Measurements from ENCODE around the gene GPX4.

GPX4 gene

DNA sequence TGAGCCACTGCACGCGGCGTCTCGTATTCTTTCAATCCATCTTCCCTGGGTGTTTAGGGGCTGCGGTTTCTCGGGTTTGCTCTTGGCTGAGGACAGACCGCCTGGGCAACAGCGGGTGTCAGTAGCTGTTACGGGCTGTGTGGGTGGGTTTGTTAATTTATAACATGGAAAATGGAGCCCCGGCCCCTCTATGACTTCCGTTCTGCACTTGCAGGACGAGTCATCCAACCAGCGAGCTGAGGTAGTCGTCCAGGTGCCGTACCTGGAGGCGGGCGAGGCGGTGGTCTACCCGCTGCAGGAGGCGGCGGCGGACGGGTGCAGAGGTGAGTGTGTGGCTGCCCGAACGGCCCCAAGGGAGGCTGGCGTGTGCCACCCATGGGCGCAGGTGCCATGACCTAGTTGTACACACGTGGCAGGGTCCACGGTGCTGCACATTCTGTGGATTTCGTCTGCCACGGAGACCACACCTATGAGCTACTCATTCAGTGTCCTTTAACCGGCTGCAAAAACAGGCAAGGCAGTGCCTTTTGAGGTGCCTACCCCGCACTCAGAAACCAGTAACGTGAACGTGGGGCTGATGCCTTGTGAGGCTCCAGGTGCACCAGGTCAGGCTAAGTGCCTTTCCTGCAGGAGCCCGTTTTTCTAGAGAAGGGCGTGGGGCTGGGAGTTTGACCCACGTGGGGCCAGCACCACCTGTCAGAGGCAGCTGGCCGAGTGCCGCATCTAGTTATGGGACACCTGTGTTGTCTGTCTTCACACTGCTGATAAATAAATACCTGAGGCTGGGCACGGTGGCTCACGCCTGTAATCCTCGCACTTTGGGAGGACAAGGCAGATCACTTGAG, 19.5 kb upstream of the GPX4 start:
- DNase-seq, result no peak

DNA sequence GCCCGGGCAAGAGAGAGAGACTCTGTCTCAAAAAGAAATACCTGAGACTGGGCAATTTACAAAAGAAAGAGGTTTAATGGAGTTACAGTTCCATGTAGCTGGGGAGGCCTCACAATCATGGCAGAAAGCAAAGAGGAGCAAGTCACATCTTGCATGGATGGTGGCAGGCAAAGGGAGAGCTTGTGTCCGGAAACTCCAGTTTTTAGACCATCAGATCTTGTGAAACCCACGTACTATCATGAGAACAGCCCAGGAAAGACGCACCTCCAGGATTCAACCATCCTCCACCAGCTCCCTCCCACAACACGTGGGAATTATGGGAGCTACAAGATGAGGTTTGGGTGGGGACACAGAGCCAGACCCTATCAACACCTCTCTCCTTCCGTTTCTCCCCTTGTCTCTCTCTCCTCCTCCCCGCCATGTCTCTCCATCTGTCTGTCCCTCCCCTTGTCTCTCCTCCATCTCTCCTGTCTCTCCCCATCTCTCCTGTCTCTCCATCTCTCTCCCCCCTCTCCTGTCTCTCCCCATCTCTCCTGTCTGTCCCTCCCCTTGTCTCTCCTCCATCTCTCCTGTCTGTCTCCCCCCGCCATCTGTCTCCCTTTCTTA, 18.6 kb upstream of the GPX4 start:
- no peak for DNase-seq

DNA sequence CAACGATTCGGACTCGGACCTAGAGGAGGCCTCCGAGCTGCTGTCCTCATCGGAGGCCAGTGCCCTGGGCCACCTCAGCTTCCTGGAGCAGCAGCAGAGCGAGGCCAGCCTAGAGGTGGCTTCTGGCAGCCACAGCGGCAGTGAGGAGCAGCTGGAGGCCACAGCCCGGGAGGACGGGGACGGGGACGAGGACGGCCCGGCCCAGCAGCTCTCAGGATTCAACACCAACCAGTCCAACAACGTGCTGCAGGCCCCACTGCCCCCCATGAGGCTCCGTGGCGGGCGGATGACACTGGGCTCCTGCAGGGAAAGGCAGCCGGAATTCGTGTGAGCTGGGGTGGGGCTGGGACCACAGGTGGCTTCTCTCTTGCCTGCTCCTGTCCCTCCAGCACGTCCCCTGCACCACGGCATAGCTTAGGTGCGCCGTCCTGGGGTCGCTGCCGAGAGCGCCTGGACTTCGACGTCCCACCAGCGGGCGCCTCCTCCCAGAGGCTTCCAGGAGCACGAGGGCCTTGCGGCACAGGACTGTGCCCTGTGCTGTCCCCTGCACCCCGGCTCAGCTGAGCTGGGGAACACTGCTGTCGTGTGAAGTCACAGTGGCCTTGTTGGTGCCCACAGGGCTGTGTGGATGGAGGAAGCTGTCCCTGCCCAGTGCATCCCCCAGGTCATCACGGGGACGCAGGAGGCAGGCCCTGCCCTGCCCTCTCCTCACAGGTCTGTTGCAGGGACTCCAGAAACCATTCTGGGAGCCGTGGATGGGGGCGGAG, 17.9 kb upstream of the GPX4 start:
- DNase-seq, result no peak

- no peak for DNase-seq
These were observed 17.2 kb upstream of the GPX4 start for GRCh38 chr19:1086613-1087012.

- peak; percentile 34 for DNase-seq
These were observed 15.9 kb upstream of the GPX4 start for GRCh38 chr19:1087813-1088415.

GRCh38 chr19:1088416-1089010, 15.3 kb upstream of the GPX4 start:
- DNase-seq, result no peak

GRCh38 chr19:1089126-1089771, 14.5 kb upstream of the GPX4 start:
- DNase-seq, result no peak

DNA sequence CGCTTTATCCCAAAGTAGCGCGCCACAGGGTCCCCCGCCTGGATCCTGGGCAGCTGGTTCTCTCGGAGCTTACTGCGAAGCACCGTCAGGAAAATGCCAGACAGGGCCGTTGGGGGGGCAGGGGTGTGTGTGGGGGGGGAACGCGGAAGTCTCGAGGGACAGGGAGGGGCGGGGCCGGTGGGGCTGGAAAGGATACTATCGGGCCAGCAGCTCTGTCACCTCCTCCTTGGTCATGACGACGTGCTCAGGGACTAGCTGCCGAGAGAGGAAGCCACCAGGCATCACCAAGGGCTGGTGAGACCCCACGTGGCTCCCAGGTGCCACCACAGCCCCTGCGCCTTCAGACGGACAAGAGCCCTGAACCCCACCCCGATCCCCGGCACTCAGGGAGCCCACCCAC, 13.9 kb upstream of the GPX4 start:
- DNase-seq, result no peak

GRCh38 chr19:1090731-1091543, 12.9 kb upstream of the GPX4 start:
- no peak for DNase-seq

- DNase-seq, result no peak
These were observed 12.1 kb upstream of the GPX4 start for GRCh38 chr19:1091544-1092175.

DNA sequence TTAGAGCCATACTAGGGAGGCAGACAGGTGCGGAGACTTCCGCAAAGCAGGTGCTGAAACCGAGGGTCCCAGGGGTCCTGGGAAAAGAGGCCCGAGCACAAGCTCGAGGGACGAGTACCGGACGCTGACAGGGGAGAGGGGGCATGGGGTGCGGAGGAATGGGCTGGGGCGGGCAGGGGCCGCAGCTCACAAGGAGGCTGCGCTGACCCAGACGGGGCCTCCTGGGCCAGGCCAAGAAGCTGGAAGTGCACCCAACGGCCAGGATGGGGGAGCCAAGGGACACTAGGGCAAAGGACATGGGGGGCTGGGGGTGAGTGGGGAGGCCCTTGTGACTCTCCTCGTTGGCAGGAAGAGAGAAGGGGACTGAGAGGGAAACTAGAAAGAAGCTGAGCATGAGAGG, 10.5 kb upstream of the GPX4 start:
- no peak for DNase-seq

GRCh38 chr19:1093811-1094553, 9.8 kb upstream of the GPX4 start:
- DNase-seq, result no peak

DNA sequence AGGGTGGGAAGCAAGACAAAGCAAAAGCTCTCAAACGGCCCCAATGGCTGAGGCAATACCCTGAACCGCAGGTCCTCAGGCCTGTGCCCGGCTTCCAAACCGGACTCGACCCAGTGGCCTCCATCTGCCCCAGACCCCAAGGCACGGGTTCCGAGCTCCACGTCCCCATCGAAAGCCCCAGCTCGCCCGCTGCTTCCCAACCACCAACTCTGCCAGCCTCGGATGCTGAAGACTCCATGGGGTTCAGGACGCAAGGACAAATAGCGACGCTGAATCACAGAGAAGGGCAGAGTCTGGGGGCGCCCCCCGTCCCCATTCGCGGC, 9.2 kb upstream of the GPX4 start:
- no peak for DNase-seq

DNA sequence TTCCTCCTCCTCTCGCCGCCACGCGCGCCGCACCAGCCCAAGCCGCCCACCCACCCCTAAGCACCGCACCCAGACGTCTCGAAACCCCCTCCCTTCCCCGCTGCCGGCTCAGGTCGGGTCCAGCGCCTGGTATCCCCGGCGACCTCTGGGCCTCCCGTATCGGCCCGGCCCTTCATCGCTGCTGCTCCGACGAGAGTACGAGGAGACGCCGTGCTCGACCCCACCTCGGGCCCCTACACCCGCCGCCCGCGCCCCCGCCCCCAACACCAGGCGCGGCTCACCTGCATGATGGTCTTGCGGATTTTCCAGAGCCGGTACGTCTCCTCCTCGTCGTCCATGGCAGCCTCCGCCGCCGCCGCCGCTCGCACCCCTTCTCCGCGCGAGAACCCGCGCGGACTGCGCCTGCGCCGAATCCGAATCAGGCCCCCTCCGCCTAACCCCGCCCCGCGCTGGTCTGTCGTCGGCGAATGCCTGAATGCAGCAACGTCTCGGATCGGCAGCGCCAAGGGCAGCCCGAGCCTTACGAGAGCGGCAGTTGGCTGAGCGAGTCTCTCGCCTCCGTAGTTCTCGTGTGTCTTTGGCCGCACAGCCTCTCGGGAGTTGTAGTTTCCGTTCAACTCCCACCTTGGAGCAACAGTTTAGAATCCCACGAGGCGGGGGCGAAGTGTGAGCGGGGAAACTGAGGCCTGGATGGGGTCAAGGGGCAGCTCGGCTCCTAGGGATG, 8.7 kb upstream of the GPX4 start, which contains the start of gene POLR2E:
TSS of gene POLR2E (minus strand) at position 398 of the 724 bp plus-strand sequence. CDS start at position 338, 60 bp downstream.
- DNase-seq, result peak; percentile 97

- DNase-seq, result no peak
These were observed 6.0 kb upstream of the GPX4 start for GRCh38 chr19:1097810-1098176.

- DNase-seq, result no peak
These were observed 5.4 kb upstream of the GPX4 start for GRCh38 chr19:1098177-1099051.

DNA sequence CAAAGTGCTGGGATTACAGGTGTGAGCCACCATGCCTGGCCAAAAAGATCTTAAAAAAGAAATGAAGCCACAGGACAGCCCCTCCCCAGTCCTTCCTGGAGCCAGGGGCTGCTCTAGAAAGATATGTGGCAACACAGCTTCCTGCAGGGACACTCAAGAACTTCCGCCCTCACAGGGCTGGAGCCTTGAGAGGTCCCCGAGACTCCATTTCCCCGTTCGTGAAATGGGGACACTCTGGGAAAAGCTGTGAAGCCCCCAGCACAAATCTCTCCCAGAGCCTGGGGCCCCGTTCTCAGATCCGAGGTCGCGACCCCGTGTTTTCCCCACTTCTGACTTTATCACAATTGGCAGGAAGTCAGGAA, 2.5 kb upstream of the GPX4 start:
- DNase-seq, result no peak

DNA sequence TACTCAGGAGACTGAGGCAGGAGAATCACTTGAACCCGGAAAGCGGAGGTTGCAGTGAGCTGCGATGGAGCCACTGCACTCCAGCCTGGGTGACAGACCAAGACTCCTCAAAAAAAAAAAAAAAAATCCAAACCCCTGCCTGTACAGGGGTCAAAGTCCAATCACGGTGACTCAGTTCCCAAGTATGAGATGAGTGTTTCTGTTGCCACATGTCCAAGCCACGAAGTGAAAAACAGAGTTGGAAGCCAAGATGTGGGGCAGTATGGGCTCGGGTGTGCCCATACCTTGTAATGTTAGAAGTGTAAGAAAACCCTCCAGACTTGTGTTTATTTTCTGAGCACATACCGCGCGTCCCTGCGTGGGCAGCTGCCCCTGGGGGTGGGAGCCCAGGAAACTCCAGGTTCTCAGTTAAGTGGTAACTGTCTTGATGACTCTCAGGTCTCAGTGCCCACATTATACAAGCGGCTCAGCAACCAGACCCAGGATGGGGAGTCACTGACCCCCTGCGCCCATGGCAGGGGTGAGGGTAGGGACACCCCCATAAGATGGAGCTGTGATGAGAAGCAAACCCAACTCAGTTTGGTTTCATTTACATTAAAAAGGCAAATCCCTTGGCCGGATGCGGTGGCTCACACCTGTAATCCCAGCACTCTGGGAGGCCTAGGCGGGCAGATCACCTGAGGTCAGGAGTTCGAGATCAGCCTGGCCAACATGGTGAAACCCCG, 1.2 kb upstream of the GPX4 start:
- no peak for DNase-seq
